OCI-LY1 (cell line): ENCODE measurements around the gene ITPRID2.

Source experiments
- EZH2 ChIP-seq: fragments of 200-600 bp; sonication (generic), shearing (Covaris generic); IDR thresholded peaks from 2 replicates; pipeline ENCODE4 v1.8.0; 2017; ENCODE audit warnings: borderline replicate concordance, mixed run types, mild to moderate bottlenecking, antibody characterized with exemption, low read length, moderate library complexity, mixed read lengths
- TF ChIP-seq, protein P1 (sequence below): fragments of 200-600 bp; sonication (generic), shearing (Covaris generic); IDR thresholded peaks from 2 replicates; pipeline ENCODE4 v1.5.1; 2017; ENCODE audit warnings: mild to moderate bottlenecking, antibody characterized with exemption, low read length, moderate library complexity, mixed read lengths

DNA sequence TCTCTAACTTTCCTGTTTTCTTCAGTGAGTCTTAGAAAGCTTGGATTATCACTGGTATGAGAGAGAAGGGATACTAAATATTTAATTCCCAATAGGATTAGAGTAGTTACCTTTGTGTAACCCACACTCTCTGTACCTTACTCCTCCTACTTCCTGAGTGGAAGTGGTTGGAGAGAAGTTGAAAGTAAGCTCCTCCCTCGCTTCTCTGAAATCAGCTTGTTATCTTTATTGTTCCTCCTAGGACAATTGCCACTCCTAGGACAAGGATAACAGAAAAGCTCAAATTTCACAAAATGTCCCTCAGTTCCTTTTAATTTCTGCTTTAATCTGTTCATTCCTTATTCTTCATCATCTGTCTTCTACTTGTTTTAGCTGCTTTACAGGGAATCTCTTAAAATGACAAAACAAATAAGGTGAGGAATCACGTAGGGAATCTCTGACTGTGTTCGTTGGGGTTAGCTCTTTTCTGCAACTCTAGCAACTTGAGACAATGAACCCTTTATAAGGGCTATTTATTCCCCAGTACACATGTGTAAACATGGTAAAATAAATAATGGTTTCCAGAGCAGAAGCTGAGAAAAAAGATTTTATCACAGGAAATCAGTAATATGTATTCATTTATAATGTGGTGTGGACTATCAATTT is 8.6 kb downstream of the ITPRID2 start:
- TF ChIP-seq, protein P1, sequence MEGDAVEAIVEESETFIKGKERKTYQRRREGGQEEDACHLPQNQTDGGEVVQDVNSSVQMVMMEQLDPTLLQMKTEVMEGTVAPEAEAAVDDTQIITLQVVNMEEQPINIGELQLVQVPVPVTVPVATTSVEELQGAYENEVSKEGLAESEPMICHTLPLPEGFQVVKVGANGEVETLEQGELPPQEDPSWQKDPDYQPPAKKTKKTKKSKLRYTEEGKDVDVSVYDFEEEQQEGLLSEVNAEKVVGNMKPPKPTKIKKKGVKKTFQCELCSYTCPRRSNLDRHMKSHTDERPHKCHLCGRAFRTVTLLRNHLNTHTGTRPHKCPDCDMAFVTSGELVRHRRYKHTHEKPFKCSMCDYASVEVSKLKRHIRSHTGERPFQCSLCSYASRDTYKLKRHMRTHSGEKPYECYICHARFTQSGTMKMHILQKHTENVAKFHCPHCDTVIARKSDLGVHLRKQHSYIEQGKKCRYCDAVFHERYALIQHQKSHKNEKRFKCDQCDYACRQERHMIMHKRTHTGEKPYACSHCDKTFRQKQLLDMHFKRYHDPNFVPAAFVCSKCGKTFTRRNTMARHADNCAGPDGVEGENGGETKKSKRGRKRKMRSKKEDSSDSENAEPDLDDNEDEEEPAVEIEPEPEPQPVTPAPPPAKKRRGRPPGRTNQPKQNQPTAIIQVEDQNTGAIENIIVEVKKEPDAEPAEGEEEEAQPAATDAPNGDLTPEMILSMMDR: no peak
- TF ChIP-seq EZH2: no peak
